GM21447 (cell line): Measurements from ENCODE around the gene HGS.
"Not testable (repeated sequence)": the region's sequence is repeated elsewhere in the genome, so short reads cannot be mapped to it uniquely, and the experiment has no call there.

Source experiments
- ATAC-seq: cut with Tn5 transposase; IDR thresholded peaks from one replicate; pipeline ENCODE4 v1.9.1; 2021; ENCODE audit not compliant: unreplicated experiment

The HGS gene

DNA sequence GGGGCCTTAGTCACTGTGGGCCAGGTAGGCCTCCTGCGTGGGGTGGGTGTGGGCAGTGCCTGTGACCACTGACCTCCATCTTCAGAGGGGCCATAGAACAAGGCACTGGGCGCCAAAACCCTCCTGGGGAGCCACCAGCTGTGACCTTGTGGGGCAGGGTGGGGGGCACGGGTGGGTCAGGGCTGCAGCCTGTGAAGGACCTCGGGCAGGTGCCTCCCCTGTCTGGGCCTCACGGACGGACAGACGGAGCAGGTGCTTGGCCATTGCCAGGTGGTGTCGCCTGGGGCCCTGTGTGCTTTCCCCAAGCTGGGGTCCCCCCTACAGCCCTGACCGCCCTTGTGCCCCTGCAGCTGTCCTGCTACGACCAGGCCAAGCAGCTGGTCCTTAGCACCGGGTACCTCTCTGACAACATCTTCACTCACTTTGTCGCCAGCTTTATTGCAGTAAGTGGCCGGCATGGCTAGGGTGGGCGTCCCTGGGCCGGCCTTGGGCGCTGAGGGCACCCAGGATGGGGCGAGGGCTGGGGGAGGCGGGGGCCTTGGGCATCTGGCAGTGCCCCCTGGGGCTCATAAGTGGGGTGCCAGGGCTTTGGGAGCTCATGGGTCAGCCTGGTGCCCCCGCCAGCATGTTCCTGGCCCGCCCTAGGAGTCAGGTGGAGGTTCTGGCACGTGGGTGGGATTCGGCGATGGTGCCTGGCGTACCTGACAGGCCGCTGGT lies 33.4 kb downstream of the HGS start:
- ATAC-seq, result no peak

DNA sequence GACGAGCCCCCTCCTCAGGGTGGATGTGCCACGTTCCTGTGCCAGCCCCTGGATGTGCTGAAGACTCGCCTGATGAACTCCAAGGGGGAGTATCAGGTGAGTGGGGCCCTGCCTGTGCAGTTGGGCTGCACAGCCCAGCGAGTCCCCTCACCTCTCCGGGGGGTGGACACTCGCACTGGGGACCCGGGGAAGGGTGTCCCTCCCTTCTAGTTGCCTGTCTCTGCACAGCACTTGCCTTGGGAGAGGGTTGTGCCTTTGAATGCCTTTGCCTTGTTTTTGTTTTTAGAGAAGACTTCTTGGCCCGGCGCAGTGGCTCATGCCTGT lies 33.9 kb downstream of the HGS start:
- ATAC-seq, result no peak

DNA sequence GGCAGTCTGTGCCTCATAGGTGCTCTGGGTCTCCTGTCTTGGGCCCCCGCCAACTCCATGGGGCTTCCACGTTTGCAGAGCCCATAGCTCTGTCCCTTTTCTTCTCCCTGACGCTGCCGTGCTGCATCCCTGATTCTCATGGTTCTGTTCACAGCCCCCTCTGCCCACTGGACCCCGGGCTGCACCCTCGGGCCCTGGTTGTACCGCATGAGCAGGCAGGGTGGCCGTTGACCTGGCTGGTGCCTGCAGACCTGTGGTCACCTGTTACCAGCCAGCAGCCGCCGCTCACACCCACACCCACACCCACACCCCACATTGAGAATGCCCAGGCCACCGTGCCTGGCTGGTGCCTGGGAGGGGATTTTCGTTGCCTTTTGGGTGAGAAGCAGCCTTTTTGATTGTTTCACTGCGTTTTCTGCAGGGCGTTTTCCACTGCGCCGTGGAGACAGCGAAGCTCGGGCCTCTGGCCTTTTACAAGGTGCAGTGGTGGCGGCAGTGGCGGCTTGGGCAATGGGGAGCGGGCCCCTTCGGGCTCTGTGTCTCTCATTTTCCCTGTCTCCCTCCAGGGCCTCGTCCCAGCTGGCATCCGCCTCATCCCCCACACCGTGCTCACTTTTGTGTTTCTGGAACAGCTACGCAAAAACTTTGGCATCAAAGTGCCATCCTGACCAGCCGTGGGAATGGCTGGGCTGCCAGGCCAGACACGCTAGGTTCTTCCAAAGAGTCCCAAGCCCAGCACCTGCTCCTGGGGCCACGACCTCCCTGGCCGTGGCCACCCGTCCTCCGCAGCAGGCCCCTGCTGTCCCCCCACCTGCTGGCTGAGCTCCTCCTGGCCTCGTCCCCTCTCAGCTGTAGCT lies 35.8 kb downstream of the HGS start:
- no peak for ATAC-seq

DNA sequence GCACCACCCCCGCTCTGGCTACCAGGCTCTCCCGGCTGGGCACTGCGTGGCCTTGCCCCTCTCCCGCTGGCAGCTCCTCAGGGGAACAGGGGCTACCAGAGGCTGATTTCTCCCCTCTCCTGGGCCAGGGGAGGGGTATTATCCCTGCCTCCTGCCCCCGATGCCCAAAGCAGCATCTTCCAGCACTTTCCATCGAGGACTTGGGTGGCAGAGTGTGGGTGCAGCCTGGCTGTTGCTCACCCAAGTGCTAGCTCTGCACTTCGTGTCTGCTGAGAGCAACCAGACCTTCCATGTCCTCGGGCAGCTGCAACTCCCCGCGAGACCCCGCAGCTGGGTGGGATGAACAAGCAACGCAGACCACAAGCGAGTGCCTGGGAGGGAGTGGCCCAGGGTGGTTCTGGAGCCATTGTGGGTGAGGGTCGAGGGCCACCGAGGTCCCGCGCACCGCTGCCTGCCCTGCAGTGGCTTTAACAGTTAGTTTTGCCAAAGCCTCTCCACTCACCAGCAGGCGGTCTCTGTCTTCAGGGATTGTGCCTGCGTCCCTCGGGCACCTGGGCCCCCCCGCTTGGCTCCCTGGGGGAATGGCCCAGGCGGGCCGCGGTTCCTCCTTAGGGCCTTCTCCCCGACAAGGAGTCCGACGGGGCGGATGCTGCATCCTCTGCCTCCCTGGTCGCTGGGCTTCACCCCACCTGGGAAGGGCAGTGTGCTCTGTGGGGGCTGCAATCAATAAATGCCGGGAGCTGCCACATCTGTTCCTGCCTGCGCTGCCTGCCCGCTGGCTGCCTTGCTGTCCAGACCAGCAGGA lies 36.7 kb downstream of the HGS start:
- no peak for ATAC-seq

DNA sequence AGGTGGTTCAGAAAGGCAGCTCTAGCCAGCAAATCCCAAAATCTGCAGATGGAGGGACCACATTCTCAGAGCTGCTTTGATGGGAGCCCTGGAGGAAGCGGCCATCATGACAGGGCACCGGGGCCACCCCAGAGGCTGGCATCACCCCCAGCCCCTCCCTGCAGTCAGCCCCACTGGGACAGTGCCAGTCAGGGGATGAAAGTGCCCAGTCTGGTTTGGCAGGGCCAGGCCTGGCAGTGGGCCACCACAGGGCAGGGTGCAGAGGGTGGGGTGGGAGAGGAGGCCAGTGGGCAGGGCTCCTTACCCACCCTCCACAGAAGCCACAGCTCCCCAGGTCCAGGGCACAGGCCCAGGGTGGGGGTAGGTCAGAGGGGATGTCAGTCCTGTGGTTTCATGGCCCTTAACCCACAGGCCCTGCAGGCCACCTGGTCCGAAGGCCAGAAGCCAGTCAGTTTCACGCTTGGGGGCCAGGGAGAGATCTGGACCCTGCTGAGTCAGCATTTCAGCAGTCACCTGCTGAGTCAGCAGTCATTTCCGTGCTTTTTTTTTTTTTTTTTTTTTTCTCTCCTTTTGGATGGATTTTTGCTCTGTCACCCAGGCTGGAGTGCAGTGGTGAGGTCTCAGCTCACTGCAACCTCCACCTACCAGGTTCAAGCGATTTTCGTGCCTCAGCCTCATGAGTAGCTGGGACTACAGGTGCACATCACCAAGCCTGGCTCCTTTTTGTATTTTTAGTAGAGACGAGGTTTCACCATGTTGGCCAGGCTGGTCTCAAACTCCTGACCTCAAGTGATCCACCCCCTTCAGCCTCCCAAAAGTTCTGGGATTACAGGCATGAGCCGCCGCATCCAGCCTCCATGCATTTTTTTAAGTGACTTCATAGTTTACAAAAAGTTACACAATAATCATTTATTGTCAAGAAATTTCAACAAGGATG lies 38.6 kb downstream of the HGS start:
- ATAC-seq, result no peak

DNA sequence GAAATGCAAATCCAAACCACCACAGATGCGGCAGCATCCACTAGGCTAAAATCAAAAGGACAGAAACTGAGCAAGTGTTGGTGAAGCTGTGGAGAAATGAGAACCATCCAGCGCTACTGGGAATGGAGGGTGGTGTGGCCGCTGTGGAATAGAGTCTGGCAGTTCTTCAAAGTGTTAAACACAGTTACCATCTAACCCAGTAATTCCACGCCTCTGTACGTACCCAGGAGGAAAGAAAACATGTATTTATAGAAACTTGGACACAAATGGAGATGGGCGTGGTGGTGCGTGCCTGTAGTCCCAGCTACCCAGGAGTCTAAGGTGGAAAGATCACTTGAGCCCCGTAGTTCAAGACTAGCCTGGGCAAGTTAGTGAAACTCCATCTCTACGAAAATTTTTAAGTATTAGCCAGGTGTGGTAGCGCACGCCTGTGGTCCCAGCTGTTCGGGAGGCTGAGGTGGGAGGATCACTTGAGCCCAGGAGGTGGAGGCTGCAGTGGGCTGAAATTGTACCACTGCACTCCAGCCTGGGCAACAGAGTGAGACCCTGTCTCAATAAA lies 39.9 kb downstream of the HGS start:
- no peak for ATAC-seq

DNA sequence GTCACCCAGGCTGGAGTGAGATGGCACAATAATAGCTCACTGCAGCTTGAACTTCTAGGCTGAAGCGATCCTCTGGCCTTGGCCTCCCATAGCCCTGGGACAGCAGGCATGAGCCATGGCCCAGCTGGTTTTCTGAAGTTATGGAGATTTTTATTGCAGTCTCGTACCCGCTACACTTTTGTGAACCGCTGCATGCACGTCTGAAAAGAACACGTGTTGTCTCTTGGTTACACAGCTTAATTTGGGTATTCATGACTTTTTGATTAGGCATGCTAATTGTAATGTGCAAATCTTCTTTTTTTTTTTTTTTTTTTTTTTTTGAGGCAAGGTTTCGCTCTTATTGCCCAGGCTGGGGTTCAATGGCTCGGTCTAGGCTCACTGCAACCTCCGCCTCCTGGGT lies 41.6 kb downstream of the HGS start:
- no peak for ATAC-seq

DNA sequence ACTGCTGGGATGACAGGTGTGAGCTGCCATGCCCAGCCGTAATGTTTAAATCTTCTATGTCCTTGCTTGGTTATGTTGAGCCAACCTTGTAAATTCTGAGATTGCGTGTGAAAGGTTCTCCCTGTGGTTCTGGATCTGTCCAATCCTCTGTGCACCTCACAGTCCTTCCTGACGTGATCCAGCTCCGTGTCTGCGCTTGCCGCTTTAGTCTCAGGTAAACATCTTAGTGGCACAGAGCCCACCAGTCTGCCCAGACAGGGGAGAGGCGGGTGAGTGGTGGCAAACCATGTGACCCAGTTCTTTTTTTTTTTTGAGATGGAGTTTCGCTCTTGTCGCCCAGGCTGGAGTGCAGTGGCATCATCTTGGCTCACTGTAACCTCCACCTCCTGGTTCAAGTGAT lies 42.2 kb downstream of the HGS start:
- no peak for ATAC-seq

DNA sequence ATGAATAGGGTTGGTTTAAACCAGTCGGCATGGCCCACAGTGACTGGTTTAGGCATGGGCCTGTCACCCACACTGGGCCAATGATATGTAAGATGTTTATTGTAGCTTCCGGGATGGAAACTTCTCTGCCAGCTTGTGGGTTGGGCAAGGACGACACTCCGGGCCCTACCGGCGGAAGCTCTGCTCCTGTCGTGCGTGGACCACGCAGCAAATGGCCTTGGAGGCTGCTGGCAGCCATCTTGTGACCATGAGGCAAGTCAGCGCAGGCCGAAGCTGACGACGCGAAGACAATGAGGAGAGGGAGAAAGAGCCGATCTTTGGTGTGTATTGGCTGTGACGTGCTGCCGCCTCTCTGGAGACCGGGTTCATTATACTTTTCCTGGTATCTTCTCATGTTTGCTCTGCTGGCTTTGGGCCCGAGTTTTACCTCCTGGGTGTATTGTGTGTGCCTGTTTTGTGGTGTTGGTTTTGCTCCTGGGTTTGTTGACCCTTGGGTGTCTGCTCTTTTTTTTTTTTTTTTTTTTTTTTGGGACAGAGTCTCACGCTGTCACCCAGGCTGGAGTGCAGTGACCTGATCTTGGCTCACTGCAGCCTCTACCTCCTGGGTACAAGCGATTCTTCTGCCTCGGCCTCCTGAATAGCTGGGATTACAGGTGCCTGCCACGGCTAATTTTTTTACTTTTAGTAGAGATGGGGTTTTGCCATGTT lies 43.7 kb downstream of the HGS start:
- ATAC-seq, result no peak

DNA sequence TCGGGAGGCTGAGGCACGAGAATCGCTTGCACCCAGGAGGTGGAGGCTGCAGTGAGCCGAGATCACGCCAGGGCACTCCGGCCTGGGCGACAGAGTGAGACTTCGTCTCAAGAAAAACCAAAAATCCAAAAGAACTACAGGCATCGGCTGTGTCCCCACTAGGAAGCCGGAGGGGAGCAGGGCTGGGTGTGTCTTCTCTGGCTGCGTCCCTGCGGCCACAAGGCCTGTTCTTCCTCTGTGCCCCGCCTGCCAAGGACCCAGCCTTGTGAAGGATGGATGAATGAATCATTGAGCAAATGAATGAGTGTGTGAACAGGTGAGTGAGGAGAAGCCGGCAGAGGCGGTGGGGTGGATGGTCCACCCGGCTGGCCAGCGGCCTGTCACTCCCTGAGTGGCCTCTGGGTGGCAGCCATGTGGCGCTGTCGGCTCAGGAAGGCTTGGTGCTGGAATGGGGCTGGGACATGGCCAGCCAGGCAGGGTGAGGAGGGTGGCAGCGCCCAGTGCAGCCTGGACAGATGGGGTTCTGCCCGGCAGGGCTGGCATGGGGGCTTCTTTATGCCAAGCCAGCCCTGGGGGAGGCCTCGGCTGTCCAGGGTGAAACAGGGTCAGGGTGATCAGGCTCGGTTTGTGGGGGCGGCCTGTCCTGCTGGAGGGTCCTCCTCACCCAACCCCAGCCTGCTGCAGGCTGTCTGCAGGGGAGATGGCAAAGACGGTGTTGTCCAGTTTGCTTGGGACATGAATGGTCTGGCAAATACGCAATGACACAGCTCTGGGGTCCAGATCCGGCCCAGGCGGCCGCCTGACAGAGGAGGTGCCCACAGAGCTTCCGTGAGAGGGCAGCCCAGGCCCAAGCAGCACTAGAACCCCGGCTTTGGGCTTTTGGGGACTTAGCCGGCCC lies 49.9 kb downstream of the HGS start:
- no peak for ATAC-seq

DNA sequence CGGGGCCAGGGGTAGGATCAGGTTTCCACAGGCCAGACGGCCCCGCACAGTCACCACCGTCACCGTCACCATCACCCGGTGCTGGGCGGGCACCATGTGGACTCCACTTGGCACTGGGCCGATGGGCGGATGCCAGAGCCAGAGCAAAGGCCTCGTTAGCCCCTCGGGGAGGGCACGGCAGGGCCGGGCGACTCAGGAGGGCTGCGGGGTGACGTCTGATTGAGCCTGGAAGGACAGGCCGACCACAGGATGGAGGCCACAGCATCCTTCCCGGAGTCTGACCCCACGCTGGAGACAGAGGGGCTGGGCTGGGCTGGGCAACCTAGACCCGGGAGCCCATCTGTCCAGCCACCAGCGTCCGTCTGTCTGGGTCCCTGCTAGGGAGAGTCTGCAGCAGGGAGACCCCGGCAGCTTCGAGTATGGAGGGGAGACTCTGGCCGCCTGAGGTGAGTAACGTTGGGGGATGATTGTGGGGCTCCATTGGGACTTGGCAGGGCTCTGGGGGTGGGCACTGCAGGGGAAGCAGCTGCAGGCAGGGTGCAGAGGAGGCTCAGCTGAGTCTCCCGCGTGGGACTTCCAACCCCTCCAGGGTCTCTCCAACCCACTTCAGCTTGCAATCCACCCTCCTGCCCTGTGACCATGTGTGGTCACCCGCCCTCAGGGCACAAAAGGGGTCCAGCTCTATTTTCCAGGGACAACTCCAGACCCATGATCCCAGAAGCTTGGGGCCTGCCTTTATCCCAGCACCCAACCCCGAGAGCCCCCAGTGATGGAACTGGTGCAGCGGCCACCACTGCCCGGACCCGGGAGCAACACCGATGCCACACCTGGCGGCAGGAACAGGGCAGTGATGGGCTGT lies 50.8 kb downstream of the HGS start:
- ATAC-seq, result no peak

DNA sequence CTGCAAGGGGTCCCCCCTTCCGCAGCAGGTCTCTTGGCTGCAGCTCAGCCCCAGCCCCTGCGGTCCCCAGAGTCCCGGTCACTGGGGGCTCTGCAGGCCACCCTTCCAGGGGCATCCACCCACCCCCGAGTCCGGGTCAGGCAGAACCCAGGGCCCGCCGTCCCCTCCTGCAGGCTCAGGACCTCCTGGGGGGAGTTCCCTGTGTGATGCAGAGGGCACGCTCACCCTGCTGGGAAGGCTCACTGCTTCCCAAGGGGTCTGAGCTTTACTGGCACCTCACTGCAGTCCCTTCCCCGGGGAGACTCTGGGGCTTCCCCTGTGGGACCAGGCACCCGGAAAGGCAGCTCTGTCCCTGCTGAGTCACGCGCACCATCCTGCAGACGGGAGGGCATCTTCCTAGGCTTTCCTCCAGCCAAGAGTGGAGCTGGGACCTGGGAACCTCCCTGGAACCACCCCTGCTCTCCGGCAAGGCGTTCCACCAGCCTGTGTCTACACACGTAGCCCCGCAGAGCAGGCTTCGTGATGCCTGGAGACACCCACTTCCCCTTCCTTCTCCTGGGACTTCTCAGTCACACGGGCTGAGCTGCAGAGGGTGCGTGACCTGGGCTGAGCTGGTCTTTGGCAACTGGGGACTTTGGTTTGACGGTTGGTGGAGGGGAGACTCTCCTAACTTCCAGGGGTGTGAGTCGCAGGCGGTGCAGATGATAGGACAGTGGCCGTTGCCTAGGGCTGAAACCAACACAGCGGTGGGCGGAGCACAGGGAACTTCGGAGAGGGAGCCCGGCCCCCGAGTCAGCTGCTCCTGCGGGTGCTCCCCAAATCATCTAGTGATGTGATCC lies 51.7 kb downstream of the HGS start:
- ATAC-seq, result no peak

DNA sequence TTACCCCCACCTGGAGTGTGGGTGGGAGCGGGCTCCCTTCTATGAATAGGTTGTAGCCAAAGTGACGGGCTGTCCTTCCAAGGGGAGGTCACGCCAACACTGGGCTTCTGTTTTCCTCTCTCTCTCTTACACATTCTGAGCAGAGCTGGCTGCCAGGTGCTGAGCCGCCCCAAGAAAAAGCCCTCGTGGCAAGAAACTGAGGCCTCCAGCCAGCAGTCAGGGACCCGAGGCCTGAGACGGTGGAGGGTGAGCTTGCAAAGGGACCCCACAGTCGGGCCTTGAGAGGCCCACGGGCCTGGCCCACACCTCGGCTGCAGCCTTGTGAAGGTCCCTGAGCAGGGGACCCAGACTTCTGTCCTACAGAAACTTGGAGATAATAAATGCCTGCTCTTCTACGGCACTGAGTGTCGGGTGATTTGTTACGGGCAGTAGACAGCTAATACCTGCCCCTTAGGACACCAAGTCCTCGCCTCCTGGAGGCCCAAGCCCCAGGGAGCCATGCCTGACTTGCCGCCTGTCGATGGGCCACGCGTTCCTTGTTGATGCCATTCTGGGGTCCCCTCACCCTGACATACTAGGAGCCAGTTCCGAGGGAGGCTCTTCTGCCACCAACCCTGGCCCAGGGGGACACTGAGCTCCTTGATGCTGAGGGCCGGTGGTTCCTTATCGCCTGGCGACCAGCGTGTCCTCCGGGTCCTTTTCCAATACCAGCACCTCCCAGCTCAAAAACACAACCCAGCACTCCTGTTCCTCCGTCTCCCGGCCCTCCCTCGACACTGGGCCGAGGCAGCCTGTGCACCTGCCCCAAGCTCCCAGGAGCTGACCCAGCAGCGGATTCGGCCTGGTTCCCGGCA lies 54.4 kb downstream of the HGS start:
- no peak for ATAC-seq

DNA sequence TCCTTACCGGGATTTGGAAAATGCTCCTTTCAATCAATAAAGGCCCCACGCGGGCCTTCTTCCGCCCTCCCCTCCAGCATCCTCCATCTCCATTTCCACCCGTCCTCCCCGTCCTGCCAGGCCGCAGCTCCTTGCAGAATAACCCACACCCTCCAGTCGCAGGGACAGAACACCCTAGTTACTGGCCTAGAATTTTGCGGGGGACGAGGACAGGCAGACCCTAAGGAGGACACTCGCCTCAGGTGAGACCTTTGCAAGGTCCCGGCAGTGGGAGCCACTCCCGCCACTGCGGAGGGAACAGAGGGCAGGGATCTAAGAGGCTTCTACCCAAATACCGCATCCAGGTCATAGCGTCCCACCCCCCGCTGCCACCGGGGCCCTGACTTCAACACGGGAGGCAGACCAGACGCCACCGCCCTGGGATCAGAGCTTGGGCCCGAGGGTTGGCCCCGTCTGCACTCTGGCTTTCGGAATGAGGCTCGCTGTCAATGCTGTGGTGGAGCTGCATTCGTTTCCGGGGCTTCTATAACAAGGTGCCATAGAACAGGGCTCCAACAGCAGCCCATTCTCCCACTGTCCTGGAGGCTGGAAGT lies 55.1 kb downstream of the HGS start:
- ATAC-seq, result no peak

DNA sequence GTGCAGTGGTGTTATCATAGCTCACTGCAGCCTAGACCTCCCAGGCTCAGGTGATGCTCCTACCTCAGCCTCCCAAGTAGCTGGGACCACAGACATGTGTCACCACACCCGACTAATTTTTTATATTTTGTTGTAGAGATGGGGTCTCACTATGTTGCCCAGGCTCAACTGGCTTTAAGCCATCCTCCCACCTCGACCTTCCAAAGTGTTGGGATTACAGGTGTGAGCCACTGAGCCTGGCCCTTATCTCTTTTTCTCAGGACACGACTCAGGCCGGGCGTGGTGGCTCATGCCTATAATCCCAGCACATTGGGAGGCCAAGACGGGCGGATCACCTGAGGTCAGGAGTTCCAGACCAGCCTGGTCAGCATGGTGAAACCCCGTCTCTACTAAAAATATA lies 55.8 kb downstream of the HGS start:
- ATAC-seq, result not testable (repeated sequence)
